Right lung (tissue), 5 donors: ENCODE results near the gene ACD. TPM values are rescaled to one million over a fixed set of nuclear protein-coding genes. Genes with fewer than 3 reads are reported as not detected.

Experiments
- DNase-seq, 2 donors: peaks; one replicate each; pipeline ENCODE4 v3.0.0-alpha.2; 2013
- polyA plus RNA-seq, 5 donors: library from polyadenylated mRNA; unstranded; fragments of 120-200 nt; gene quantifications; one replicate each; pipeline versions ENCODE4 v1.2.1 to v1.2.3, GENCODE V29; 2013; ENCODE audit warnings: inconsistent platforms in 1 of 5, low replicate concordance in 1 of 5; ENCODE audit not compliant: insufficient read length in 5 of 5, insufficient read depth in 1 of 5

Gene ACD
- polyA plus RNA-seq, 5 donors = 19.0 to 30.4 (median 23.0) TPM

GRCh38 chr16:67676939-67677338, 16.9 kb upstream of the ACD start:
- DNase-seq = no peak

GRCh38 chr16:67676516-67676915, 16.5 kb upstream of the ACD start:
- no peak for DNase-seq

GRCh38 chr16:67675999-67676398, 15.9 kb upstream of the ACD start:
- no peak for DNase-seq

GRCh38 chr16:67675579-67675935, 15.5 kb upstream of the ACD start:
- no peak for DNase-seq

- DNase-seq = no peak
Observed at GRCh38 chr16:67674851-67675578, 15.0 kb upstream of the ACD start.

- peak; percentile 54 to 64 for DNase-seq
Observed at GRCh38 chr16:67673712-67674580, 13.9 kb upstream of the ACD start.

- DNase-seq = no peak
Observed at GRCh38 chr16:67672739-67673662, 12.9 kb upstream of the ACD start.

- no peak for DNase-seq
Observed at GRCh38 chr16:67672306-67672705, 12.2 kb upstream of the ACD start.

GRCh38 chr16:67669499-67670101, 9.5 kb upstream of the ACD start:
- DNase-seq = no peak

- no peak for DNase-seq
Observed at GRCh38 chr16:67668495-67669157, 8.6 kb upstream of the ACD start.

- peak; percentile 81 to 86 for DNase-seq
Observed at GRCh38 chr16:67667817-67668494, 7.9 kb upstream of the ACD start.

GRCh38 chr16:67667453-67667816, 7.4 kb upstream of the ACD start:
- DNase-seq = no peak

- DNase-seq = peak; percentile 81 to 83
Observed at GRCh38 chr16:67666559-67667452, 6.7 kb upstream of the ACD start, which contains the start of the genes C16orf86 and ENKD1. Gene C16orf86 (plus strand): TSS chr16:67666814. CDS start chr16:67666971, 157 bp downstream. Gene ENKD1 (minus strand): TSS chr16:67666750. CDS start chr16:67666442, 308 bp downstream.

GRCh38 chr16:67666032-67666551, 6.0 kb upstream of the ACD start:
- no peak for DNase-seq

- no peak for DNase-seq
Observed at GRCh38 chr16:67665598-67665997, 5.5 kb upstream of the ACD start.

GRCh38 chr16:67664871-67665270, 4.8 kb upstream of the ACD start:
- no peak for DNase-seq

- DNase-seq = no peak
Observed at GRCh38 chr16:67664258-67664657, 4.2 kb upstream of the ACD start.

GRCh38 chr16:67663877-67664222, 3.8 kb upstream of the ACD start:
- DNase-seq = no peak
